Lung (tissue), 12 donors: Measurements from ENCODE around the gene EDDM13. TPM values are rescaled to one million over a fixed set of nuclear protein-coding genes. Genes with fewer than 3 reads are reported as not detected.

Experiments
- ATAC-seq: fragments of 200-7000 bp; cut with Tn5 transposase; one replicate; pipeline ENCODE4 v1.9.1; 2020; ENCODE audit warnings: moderate number of reproducible peaks; ENCODE audit not compliant: insufficient read depth, low FRiP score
- DNase-seq, 3 donors: peaks; one replicate each; pipeline ENCODE4 v3.0.0-alpha.2; 2013 to 2017
- H3K27ac ChIP-seq, 2 donors: one replicate each; pipeline ENCODE4 v1.5.1; 2013; ENCODE audit warnings: mild to moderate bottlenecking in 2 of 2, moderate library complexity in 2 of 2, control low read depth in 1 of 2, inconsistent platforms in 1 of 2, low read depth in 1 of 2, low read length in 1 of 2
- H3K27me3 ChIP-seq, 3 donors: one replicate each; pipeline ENCODE4 v1.5.1; 2013; ENCODE audit warnings: low read length in 2 of 3; ENCODE audit not compliant: control insufficient read depth in 3 of 3, insufficient read depth in 3 of 3
- H3K36me3 ChIP-seq, 4 donors: one replicate each; pipeline ENCODE4 v1.5.1; 2013; ENCODE audit warnings: low read length in 4 of 4, mild to moderate bottlenecking in 1 of 4, moderate library complexity in 1 of 4; ENCODE audit not compliant: control insufficient read depth in 4 of 4, insufficient read depth in 4 of 4
- H3K4me1 ChIP-seq, 5 donors: one replicate each; pipeline ENCODE4 v1.5.1; 2013; ENCODE audit warnings: low read length in 5 of 5, mild to moderate bottlenecking in 2 of 5, moderate library complexity in 1 of 5; ENCODE audit not compliant: control insufficient read depth in 5 of 5, insufficient read depth in 5 of 5
- H3K4me3 ChIP-seq: one replicate; pipeline ENCODE4 v1.5.1; 2013; ENCODE audit warnings: mild to moderate bottlenecking, control low read depth, moderate library complexity
- H3K9ac ChIP-seq, 2 donors: one replicate each; pipeline ENCODE4 v1.5.1; 2013; ENCODE audit warnings: low read length in 2 of 2, control low read depth in 1 of 2; ENCODE audit not compliant: insufficient read depth in 1 of 2
- H3K9me3 ChIP-seq, 4 donors: one replicate each; pipeline ENCODE4 v1.5.1; 2013; ENCODE audit warnings: low read length in 3 of 4, mild to moderate bottlenecking in 1 of 4, moderate library complexity in 1 of 4; ENCODE audit not compliant: control insufficient read depth in 4 of 4, insufficient read depth in 3 of 4
- WGBS, 2 donors: extraction: QIAGEN DNeasy Blood & Tissue Kit; methylation state at CpG; one replicate each; pipeline ENCODE4 v1.1.7; 2013; 5-methylcytosine and 5-hydroxymethylcytosine counted together
- polyA plus RNA-seq, 2 donors: library from polyadenylated mRNA; stranded (reverse); fragments of 200-250 nt; gene quantifications; one replicate each; pipeline ENCODE4 v1.2.1, GENCODE V29; 2013
- total RNA-seq, 2 donors: library from RNA; depleted of rRNA in 1 of 2; stranded (reverse); fragments of >200 nt in 1 of 2; gene quantifications; one replicate each; pipeline ENCODE4 v1.2.1, GENCODE V29; 2014 to 2021
- TF ChIP-seq, protein P1 (sequence below): IDR thresholded peaks from 2 replicates; pipeline ENCODE4 v1.5.1; 2012; ENCODE audit warnings: mild to moderate bottlenecking; ENCODE audit errors: control extremely low read depth, extremely low read depth
- donor health status: control.
- donor health status: control.
- donor health status: Bipolar disorder and iron deficiency.
- donor health status: healthy.
- donor health status: DM: yes; HTN: yes; CAD: no.

Gene EDDM13
- total and polyA plus RNA-seq, 4 donors: 1.1 to 3.0 (median 1.3) TPM; not detected in 1

DNA sequence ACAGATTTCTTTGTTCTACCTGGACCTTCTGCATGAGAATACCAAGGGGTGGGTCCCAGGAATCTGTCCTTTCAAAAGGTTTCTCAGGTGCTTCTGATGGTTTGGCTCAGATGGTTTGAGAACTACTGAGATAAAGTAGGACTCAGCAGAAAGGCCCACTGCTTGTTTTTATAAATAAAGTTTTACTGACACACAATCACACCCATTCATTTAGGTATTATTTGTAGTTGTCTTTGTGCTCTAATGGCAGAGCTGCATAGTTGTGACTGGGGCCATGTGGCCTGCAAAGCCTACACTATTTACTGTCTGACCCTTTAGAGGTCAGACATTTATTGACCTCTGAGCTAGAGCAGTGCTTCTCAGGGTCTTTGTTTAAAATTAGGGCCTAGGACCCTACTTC, 17.6 kb downstream of the EDDM13 start:
- H3K36me3 ChIP-seq: peaks cover 3 to 33% (median 18%) of the 10 kb centered on the region in 4 donors

DNA sequence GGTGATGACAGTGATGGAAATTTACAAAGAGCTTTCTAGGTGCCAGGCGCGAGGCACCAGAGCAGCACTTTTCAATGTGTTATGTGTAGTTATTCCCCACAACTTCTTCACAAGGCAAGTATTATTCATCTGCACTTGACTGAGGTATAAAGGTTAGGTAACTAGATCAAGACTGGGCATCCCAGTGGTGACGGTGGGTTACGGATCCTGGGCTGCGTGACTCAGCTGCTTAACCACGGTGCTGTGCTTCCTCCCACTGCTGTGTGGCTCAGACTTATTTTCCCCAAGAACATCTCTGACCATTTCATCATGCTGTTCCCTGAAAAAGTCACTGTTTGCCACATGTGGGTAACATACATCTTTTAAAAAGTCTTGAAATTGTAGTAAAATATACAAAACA, 19.3 kb downstream of the EDDM13 start:
- WGBS, 2 donors: 72 to 80% methylated on average over 6 of the region's 6 CpGs
- no peak overlapping the region for H3K9ac ChIP-seq
- H3K27ac ChIP-seq: no peak overlapping the region
- TF ChIP-seq, protein P1, sequence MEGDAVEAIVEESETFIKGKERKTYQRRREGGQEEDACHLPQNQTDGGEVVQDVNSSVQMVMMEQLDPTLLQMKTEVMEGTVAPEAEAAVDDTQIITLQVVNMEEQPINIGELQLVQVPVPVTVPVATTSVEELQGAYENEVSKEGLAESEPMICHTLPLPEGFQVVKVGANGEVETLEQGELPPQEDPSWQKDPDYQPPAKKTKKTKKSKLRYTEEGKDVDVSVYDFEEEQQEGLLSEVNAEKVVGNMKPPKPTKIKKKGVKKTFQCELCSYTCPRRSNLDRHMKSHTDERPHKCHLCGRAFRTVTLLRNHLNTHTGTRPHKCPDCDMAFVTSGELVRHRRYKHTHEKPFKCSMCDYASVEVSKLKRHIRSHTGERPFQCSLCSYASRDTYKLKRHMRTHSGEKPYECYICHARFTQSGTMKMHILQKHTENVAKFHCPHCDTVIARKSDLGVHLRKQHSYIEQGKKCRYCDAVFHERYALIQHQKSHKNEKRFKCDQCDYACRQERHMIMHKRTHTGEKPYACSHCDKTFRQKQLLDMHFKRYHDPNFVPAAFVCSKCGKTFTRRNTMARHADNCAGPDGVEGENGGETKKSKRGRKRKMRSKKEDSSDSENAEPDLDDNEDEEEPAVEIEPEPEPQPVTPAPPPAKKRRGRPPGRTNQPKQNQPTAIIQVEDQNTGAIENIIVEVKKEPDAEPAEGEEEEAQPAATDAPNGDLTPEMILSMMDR: no peak
- no peaks in the 10 kb centered on the region for H3K27me3 ChIP-seq
- H3K4me1 ChIP-seq: no peaks in the 10 kb centered on the region
- H3K4me3 ChIP-seq: no peak overlapping the region
- peaks cover 3 to 34% (median 22%) of the 10 kb centered on the region in 4 donors for H3K36me3 ChIP-seq
- peaks cover 0 to 4% (median 0%) of the 10 kb centered on the region in 4 donors for H3K9me3 ChIP-seq
- DNase-seq: no peak
- no peak for ATAC-seq

More for the DNA sequence above, 17.6 kb downstream of the EDDM13 start:
- DNase-seq (no peak), ATAC-seq (no peak)
- Histone ChIP-seq H3K9ac (no peak overlapping the region), H3K9me3 (peaks cover 0 to 4% (median 0%) of the 10 kb centered on the region in 4 donors), H3K4me1 (no peaks in the 10 kb centered on the region), H3K27ac (no peak overlapping the region), H3K4me3 (no peak overlapping the region), H3K27me3 (no peaks in the 10 kb centered on the region)
- TF ChIP-seq, protein P1: no peak

DNA sequence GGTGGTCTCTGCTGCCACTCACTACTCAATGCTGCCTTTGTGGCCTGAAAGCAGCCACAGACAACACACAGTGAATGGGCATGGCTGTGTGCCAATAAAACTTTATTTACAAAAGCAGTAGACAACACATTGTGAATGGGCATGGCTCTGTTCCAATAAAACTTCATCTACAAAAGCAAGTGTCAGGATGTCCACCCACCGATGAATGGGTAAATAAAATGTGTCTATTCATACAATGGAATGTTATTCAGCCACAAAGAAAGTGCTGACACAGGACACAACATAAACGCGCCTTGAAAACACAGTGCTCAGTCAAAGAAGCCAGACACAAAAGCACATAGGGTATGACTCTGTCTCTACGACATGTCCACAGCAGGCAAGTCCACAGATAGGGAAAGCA, 22.0 kb downstream of the EDDM13 start:
- DNase-seq (no peak), ATAC-seq (no peak)
- Histone ChIP-seq H3K9me3 (peaks cover 0 to 4% (median 0%) of the 10 kb centered on the region in 4 donors), H3K4me3 (no peak overlapping the region), H3K4me1 (no peaks in the 10 kb centered on the region), H3K27me3 (no peaks in the 10 kb centered on the region), H3K9ac (no peak overlapping the region), H3K27ac (no peak overlapping the region), H3K36me3 (peaks cover 3 to 28% (median 20%) of the 10 kb centered on the region in 4 donors)
- WGBS, 2 donors: 78 to 79% methylated on average over 4 of the region's 4 CpGs
- TF ChIP-seq, protein P1: no peak
